ENCODE results near the gene TRPV4.
"Not testable (repeated sequence)": the region's sequence is repeated elsewhere in the genome, so short reads cannot be mapped to it uniquely, and the experiment has no call there.

Gene TRPV4

DNA sequence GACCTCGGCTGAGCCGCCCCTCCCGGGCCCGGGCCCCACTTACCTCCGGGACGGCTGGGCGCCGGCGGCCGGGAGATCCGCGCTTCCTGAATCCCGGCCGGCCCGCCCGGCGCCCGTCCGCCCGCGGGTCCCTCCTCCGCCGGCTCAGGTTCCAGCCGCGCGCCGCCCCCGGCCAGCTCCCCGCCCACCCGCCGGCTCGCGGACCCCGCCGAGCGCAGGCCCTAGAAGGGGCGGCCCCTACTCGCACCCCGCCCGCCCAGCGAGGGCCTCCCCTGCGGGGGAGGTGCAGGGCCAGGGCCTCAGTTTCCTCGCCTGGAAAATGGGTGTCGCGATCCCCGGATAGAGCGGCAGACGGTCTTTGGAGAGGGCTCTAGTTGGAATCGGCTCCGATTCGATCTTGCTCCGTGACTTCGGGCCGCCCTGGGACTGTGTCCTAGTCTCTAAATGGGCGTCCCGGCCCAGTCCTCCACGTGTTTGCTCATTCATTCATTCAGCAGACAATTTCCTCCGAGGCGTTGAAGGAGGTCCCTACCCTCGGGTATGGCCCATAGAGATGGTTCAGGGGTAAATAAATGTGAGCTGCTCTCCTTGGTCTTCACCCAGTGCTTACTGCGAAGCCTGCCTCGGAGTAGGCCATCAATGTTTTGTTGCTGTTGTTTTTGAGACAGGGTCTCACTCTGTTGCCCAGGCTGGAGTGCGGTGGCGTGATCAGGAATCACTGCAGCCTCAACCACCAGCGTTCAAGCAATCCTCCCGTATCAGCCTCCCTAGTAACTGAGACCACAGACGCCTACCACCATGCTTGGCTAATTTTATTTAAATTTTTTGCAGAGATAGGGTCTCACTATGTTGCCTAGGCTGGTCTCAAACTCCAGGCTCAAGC, at the start of gene TRPV4:
TSS of gene TRPV4 (minus strand) at position 92 of the 883 bp plus-strand sequence. CDS start 18,602 bp downstream, outside the sequence.
- FAIRE-seq = no peak

DNA sequence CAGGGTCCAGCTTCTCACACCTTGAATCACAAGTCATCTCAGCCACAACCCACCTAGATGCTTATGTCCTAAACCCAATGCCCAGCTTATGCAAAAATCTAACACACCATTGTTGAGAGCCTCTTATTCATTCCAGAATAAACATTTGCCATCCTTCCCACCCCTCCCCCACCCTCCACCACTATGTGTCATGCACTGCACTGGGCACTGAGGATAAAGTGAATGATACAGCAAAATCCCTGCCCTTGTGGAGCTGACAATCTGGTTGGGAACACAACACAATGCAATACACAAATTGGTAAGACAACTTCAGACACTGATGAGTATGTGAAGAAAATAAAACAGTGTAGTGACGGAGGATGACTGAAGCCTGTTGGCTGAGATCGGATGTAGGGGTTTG, 48.6 kb upstream of the TRPV4 start:
- no peak for FAIRE-seq

GRCh38 chr12:109880938-109881337, 47.7 kb upstream of the TRPV4 start:
- FAIRE-seq = no peak

DNA sequence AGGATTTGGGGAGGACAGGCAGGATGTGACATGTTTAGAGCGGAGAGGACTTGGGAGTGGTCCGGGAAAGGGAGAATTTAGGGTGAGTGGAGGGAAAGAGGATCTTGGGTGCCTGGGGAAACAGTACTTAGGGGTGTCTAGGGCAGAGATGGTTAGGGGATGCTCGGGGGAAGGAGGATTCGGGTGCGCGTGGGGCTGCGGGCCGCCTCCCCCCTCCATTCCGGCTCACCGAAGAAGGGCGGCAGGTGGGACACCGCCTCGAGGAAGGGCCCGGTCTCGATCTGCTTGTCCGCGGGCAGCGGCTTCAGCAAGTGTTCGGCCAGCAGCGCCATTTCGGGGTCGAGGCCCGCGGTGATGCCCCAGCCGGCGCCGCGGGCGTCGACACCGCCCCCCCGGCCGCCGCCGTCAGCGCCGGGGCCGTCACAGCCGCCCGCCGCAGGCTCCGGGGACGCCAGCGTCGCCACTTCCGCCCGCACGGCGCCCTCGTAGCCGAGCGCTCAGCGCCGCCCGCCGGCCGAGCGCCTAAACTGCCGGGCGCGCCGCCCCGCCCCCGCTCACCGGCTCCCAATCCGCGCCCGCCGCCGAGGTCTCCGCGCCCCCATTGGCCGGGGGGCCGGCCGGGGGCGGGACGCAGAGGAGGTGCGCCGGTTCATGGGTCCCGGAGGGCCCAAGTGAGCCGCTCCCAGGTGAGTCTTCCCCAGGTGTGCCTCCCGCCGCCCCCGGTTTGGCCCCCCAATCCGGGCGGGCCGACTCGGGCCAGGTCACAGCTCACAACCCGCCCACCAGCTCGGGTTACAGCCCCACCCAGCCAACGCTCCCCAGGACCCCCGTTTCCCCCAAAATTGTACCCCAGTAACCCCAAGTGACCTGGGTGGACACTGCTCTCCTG, 47.1 kb upstream of the TRPV4 start, which contains the start of gene GLTP:
TSS of gene GLTP (minus strand) at position 499 of the 889 bp plus-strand sequence. CDS start at position 332, 167 bp downstream.
- FAIRE-seq = no peak

GRCh38 chr12:109879351-109880042, 46.3 kb upstream of the TRPV4 start:
- FAIRE-seq = no peak

DNA sequence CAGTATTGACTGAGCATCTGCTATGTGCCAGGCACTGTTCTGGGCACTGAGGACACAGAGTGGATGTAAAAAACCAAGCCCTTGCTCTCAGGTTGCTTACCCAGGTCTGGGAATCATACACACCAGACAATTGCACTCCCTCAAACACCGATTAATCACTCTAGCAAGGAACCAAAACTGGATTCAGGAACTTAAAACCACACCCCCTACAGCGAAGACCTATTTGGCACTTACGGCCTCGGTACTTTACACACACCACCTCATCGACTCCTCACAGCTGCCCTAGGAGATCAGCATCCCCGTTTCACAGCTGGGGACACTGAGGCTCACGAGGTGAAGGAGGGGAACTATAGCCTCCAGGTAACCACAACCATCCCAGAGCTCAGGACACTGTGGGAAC, 45.6 kb upstream of the TRPV4 start:
- FAIRE-seq = no peak

GRCh38 chr12:109878247-109878625, 45.0 kb upstream of the TRPV4 start:
- no peak for FAIRE-seq

- no peak for FAIRE-seq
Measured at GRCh38 chr12:109877504-109878246, 44.5 kb upstream of the TRPV4 start.

- FAIRE-seq = no peak
Measured at GRCh38 chr12:109876406-109876805, 43.2 kb upstream of the TRPV4 start.

DNA sequence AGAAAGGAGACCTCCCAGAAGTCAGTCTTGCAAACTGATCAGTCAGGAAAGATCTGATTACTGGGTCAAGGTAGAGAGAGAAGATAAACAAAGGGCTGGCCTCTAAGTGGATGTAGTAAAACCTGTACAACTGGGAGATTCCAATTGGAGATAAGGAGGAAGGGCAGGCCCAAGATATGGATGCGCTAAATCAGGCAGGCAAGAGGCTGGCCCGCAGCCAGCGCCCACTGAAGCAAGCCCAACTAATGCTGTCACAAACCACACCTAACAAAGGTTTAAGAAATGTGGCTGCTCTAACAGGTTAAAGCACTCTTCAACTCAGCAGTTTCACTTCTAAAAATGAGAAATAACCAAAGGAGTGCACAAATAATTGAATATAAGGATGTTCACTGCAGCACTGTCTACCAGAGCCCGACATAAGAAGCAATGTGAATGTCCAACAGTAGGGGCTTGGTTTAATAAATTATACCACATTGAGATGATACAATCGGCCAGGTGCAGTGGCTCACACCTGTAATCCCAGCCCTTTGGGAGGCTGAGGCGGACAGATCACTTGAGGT, 42.5 kb upstream of the TRPV4 start:
- FAIRE-seq = no peak

DNA sequence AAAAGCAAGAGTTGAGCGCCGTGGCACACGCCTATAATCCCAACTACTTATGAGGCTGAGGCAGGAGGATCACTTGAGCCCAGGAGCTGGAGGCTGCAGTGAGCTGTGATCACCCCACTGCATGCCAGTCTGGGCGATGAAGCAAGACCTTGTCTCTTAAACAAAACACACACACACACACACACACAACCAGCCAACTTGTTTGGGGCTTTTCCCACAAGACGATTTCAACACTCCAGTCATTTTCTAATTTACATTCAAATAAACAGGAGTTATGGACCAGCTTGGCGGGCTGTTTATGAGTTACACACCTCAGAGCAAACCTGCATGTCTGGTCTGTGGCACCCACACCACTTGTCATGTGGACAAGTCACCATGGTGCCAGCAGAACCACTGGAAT, 40.5 kb upstream of the TRPV4 start:
- FAIRE-seq = no peak

DNA sequence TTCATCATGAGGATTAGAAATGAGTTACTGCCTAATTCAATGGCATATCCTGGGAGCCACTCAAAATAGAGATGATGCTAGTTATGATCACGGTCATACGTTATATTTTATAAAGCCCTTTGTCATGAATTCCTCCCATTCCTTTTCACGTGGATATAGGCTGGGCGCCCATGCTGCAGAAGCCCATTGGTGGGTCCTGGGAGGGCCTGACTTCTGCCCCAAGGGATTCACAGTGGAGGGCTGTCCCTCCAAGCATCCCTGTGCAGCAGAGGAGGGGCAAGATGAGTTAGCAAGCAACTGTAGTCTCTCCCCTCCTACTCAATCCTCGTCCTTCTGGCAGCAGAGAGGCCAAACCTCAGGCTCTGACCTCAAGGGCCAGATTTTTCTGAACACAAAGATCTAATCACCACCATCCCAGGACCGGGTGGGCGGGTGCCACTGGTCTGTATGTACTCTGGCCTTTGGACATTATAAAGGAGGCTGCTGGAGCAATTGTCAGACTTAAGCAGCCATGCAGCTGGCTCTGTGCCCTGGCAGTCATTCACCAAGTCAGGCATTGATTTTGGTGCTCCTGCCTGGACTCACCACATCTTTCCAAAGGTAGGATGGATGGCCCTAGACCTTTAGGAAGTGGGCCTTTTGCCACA, 38.6 kb upstream of the TRPV4 start:
- FAIRE-seq = no peak

GRCh38 chr12:109870648-109871047, 37.5 kb upstream of the TRPV4 start:
- FAIRE-seq = no peak

DNA sequence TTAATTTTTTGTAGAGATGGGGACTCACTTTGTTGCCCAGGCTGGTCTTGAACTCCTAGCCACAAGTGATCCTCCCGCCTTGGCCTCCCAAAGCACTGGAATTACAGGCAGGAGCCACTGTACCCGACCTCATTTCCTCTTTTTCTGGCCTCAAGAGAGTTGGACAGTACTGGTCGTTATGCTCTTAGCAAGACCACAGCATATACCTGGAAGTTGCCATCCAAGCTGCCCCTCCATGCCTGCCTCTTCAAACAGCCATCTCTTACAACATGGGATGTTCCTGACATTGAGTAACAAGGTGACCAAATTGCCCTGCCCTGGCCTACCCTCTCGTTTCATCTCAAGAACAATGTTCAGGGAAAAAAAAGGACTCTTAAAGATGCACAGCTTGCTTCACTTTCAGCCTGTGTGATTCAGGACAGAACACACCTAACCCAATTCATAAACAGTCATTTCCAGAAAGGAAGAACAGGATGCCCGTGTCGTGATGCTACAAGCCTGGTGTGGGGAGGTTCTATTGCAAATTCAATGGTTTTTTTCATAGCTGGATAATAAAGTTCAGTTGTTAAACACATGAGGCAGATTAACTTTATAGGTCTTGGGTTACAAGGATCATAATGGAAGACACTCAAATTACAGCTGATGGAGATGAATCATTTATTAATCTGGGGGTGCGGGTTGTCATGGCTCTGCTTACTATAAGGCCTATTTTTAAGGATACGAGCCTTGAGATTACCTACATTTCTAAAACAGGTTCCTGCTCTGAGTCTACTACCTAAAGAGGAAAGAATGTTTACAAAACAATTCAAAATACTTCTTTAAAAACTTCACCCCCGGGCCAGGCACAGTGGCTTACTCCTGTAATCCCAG, 35.2 kb upstream of the TRPV4 start:
- FAIRE-seq = no peak

DNA sequence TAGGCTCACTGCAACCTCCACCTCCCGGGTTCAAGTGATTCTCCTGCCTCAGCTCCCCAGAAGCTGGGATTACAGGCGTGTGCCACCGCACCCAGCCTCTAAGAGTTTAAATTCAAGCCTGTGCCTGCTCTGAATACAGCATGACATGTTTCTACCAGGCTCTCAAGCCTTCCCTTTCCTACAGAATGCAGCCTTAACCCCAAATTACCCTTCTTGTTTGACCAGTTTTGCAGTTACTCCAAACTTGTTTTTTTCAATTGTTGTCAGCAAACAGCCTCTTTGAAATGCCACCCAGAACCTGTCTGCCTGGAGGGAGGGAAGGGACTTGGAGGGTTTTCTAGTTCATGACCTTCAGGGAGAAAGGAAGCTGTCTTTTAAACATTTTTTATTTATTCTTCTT, 31.7 kb upstream of the TRPV4 start:
- FAIRE-seq = no peak

DNA sequence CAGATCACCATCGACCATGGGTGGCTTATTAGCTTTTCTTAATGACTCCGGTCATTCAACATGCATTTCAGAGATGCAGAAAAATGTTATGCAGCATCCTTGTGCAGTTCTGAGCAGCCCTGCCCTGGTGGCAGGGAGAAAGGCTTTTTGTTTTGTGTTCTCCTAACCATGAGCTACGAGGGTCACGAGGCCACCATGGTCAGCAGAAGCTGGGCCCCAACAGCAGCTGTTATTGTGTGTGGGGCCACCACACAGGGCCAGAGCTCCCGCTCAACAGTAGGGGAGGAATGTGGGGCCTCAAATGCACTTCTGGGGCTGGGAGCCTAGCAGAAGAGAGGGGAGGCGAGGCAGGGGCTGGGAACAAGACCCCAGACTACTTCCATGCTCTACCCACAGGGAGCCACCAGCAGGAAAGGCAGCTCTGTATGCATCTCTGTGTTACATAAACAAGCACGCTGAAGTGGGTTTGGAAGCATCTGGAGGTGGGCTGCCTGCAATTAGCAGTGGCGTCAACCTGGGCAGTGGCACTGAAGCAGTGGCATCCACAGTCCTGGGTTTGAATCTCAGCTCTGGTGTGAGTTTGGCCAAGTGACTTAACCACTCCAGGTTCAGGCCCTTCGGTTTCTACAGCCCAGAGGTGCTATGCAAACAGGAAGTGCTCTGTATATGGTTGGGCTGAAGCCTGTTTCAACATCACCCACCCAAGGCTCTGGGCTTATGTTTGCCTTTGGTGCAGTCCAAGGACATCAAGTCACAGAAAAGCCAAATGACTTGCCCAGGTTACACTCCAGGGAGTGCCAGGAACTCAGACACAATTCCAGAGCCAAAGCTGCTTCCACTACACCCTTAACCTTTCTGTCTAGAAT, 30.9 kb upstream of the TRPV4 start:
- FAIRE-seq = no peak

GRCh38 chr12:109862491-109862890, 29.3 kb upstream of the TRPV4 start:
- FAIRE-seq = not testable (repeated sequence)

DNA sequence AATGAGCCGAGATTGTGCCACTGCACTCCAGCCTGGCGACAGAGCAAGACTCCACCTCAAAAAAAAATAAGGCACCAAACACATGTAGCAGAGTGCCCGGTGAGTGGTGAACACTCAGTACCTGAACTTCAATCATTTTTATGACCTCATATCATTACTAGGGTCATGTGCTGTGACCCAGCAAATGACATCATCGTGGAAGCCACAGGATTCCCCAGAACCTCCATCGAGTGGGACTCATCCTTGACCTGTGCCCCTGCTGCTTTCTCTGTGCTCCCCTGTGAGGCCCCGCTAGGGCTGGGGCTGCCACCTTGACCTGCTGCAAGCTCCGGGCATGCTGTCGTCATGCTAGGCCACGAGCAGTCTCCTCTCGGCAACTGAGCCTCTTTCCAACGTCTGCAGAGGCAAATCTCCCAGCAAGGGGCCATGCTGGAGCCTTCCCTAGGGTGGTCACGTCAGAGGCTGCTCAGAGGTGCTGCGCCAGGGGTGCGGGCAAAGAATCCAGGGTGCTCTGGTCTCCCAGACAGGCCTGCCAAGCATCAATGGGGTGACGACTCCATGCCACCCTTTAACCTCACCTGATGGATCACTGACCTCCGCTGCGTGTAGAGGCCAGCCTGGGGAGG, 28.6 kb upstream of the TRPV4 start:
- FAIRE-seq = no peak

GRCh38 chr12:109860977-109861376, 27.8 kb upstream of the TRPV4 start:
- no peak for FAIRE-seq
